ENCODE data around the gene USP54. TPM values are rescaled to one million over a fixed set of nuclear protein-coding genes. Genes with fewer than 3 reads are reported as not detected.

Gene USP54
- total and polyA plus RNA-seq, 9 of the 15 experiments (the other 6 are each of a cell fraction or from before 2014, with no cell fraction given), result 3.8 to 40.1 (median 16.9) TPM

GRCh38 chr10:73625004-73625883 is 34.1 kb upstream of the USP54 start (continued):
- TF ChIP-seq ZNF507 (tag; conservative IDR thresholded peaks at IDR 0.05) (no peak), ZNF134 (CRISPR knock-in tag; conservative IDR thresholded peaks at IDR 0.05) (no peak), ZNF311 (CRISPR knock-in tag; IDR thresholded peaks at IDR 0.05) (no peak), ATF4 (CRISPR knock-in tag; IDR thresholded peaks at IDR 0.05) (no peak), STAT5A (IDR thresholded peaks at IDR 0.05; ENCODE audit: borderline replicate concordance, low read length) (no peak), NFE2L1 (tag; IDR thresholded peaks at IDR 0.05; ENCODE audit: borderline replicate concordance, low read depth) (no peak), NFIX (CRISPR knock-in tag; IDR thresholded peaks at IDR 0.05; ENCODE audit: low read depth) (no peak), PRDM10 (IDR thresholded peaks at IDR 0.05; ENCODE audit: partially characterized antibody) (peak; percentile 62), ZNF785 (CRISPR knock-in tag; IDR thresholded peaks at IDR 0.05) (no peak), HINFP (tag; conservative IDR thresholded peaks at IDR 0.05; ENCODE audit: low read depth) (no peak), DIDO1 (tag; IDR thresholded peaks at IDR 0.05; ENCODE audit: low read depth) (peak; percentile 23; the same call in 1 of the 2 replicates), HES1 (IDR thresholded peaks at IDR 0.05; ENCODE audit: low read depth) (no peak), ESRRA (IDR thresholded peaks at IDR 0.05; ENCODE audit: borderline replicate concordance, low read depth) (no peak), DMBX1 (CRISPR knock-in tag; IDR thresholded peaks at IDR 0.05; ENCODE audit: borderline replicate concordance) (no peak), THRAP3 (IDR thresholded peaks at IDR 0.05; ENCODE audit: borderline replicate concordance) (0 out of 2 replicates have a peak, but pooled peaks have one; percentile 41), THRB (CRISPR knock-in tag; conservative IDR thresholded peaks at IDR 0.05) (0 out of 2 replicates have a peak, but pooled peaks have one; percentile 73), RBM15 (IDR thresholded peaks at IDR 0.05; ENCODE audit: insufficient read depth, low read length) (no peak), CBX1 (IDR thresholded peaks at IDR 0.05; ENCODE audit: low read depth) (no peak), MTF1 (CRISPR knock-in tag; IDR thresholded peaks at IDR 0.05; ENCODE audit: borderline replicate concordance) (no peak)

All from K562 (cell line).